ENCODE results near the gene UBASH3B.
"Not testable (repeated sequence)": the region's sequence is repeated elsewhere in the genome, so short reads cannot be mapped to it uniquely, and the experiment has no call there.

The UBASH3B gene

DNA sequence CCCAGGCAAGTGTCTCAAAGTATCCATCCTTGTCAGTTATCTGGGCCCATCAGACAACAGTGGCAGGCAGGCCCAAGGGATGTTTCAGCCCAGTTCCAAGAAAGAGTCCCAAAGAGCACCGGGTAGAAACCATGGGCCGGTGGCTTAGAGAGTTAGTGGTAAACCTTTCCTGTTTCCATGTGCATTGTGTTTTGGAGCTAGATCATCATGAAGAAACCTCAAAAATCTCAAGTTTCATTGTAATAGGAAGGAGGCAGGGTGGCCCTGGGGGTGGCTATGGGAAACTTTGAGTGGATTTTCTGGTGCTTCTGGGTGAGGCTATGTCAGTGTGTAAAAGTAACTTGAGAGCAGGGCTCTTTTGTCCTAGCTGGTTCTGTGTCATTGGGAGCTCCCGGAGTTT is 68.1 kb downstream of the UBASH3B start:
- ATAC-seq (peak; percentile 66), DNase-seq (peak in 1 of 2 donors; percentile 32)
- Mint-ChIP-seq H3K4me1 (peaks cover 99% of the 10 kb centered on the region), H3K9me3 (no peaks in the 10 kb centered on the region), H3K27ac (peak overlapping the region in 1 of 2 donors; percentile 71), H3K27me3 (no peaks in the 10 kb centered on the region), H3K4me3 (peak overlapping the region; percentile 58 to 71)

DNA sequence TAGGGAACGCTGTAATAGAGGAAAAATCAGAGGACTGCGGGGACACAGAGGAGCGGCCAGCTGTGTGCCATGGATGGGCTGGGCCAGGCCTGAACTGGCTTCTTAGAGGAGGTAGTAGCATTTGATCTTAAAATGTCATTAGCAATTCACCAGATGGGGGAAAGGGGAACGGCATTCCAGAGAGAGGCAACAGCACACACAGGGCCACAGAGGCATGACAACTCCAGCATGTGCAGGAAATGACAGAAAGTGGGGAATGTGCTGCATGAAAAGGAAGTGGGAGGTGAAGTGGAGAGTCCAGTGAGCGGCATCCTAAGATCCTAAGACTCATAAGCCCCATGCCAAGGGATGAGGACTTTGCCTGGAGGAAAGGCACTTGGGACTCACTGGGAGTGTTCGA is 69.0 kb downstream of the UBASH3B start:
- ATAC-seq, result no peak
- Mint-ChIP-seq H3K9me3 (no peaks in the 10 kb centered on the region), H3K27me3 (no peaks in the 10 kb centered on the region), H3K4me1 (peaks cover 99% of the 10 kb centered on the region), H3K27ac (no peak overlapping the region), H3K4me3 (peak overlapping the region; percentile 45 to 71)
- DNase-seq, result no peak

DNA sequence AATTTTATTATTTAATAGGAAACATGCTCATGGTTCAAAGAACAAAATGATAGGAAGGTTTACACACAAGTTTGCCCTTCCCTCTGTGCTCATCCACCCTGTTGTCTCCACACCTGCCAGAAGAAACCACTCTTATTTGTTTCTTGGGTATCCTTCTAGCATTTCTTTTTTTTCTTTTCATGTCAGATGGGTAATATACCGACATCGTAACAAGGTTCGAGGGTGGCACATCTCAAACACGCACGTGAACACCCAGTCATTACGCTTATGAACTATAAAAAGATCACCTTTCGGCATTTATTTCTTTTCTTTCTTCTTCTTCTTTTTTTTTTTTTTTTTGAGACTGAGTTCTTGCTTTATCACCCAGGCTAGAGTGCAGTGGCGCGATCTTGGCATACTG is 70.5 kb downstream of the UBASH3B start:
- DNase-seq (no peak), ATAC-seq (no peak)
- Mint-ChIP-seq H3K4me1 (peaks cover 87% of the 10 kb centered on the region), H3K4me3 (peak overlapping the region in 1 of 2 donors; percentile 83), H3K27me3 (no peaks in the 10 kb centered on the region), H3K27ac (peak overlapping the region in 1 of 2 donors; percentile 90), H3K9me3 (no peaks in the 10 kb centered on the region)

DNA sequence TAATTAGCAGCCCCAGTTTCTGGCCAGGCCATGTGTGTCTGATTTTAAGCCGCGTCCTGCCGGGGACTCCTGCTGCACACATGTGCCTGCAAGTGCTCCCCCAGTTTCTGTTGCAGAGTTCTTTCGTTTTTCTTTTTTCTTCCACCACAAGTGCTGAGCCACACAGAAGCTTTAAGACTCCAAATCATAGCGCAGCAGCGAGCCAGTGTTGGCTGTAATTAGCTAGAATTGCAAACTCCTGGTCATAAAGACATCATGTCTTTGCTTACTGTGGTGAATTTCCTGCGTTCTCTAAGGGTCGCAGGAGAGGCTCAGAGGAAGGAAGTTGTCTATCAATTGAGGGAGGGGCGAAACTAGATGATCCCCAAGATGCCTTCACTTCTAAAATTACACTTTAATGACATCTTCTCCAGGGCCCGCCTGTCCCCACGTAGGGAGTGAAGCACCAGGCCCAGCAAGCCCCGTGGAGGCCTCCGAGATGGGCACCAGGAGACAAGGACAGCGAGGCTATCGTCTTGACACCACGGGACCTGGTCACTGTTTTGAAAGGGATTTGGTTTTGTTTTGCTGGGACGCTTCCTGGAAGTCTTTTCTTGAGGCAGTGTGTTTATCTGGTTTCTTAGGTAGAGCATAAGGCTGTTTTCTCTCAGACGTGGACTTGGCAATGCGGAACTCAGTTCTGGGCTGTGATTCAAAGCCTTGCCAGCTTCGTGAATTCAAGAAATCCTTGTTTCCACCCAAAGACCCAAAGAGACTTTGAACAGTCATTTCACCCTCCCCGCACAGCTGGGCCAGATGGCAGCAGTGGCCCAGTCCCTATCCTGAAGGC is 71.8 kb downstream of the UBASH3B start:
- Mint-ChIP-seq H3K9me3 (no peaks in the 10 kb centered on the region), H3K4me3 (peak overlapping the region; percentile 82 to 83), H3K27ac (peak overlapping the region; percentile 88 to 91), H3K27me3 (no peaks in the 10 kb centered on the region), H3K4me1 (peaks cover 85% of the 10 kb centered on the region)
- peak; percentile 40 to 42 for DNase-seq
- ATAC-seq, result peak; percentile 75

DNA sequence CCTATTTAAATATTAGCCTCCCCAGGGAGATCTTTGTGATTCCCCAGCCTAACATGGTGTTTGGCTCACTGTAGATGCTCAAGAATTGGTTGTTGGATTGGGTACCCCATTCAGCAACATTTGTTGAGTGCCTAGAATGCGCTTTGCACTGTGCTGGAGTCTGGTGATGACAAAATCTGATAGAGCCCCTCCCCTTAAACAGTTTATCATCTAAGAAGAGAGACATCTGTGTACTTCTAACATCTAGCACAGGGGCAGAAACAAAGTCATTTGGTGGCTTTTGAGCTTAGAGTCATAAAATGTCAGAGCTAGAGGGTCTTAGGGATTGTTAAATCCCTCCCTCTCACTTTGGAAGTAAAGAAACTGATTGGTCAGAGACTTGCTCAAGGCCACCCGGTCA is 73.0 kb downstream of the UBASH3B start:
- Mint-ChIP-seq H3K4me3 (no peak overlapping the region), H3K9me3 (no peaks in the 10 kb centered on the region), H3K4me1 (peaks cover 84% of the 10 kb centered on the region), H3K27ac (no peak overlapping the region), H3K27me3 (no peaks in the 10 kb centered on the region)
- ATAC-seq (no peak), DNase-seq (no peak)

DNA sequence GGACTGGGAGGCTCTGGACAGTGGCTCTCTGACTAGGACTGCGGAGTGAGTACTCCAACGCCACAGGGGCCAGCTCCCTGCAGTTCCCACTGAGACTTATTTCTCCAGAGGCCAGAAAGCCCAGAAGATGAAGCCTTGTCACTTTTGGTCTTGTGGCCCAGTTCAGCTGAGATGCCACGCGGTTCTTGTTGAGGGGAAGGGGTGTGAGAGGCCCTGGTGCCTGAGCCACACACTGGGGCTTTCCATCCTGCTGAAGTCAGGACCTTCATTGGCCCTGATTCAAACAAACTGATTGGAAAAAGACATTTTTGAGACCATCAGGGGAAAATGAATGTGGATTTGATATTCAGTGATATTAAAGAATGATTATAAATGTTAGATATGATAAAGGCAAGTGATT is 73.6 kb downstream of the UBASH3B start:
- no peak for ATAC-seq
- Mint-ChIP-seq H3K27ac (no peak overlapping the region), H3K9me3 (no peaks in the 10 kb centered on the region), H3K4me1 (peaks cover 83% of the 10 kb centered on the region), H3K4me3 (peak overlapping the region in 1 of 2 donors; percentile 19), H3K27me3 (no peaks in the 10 kb centered on the region)
- no peak for DNase-seq

DNA sequence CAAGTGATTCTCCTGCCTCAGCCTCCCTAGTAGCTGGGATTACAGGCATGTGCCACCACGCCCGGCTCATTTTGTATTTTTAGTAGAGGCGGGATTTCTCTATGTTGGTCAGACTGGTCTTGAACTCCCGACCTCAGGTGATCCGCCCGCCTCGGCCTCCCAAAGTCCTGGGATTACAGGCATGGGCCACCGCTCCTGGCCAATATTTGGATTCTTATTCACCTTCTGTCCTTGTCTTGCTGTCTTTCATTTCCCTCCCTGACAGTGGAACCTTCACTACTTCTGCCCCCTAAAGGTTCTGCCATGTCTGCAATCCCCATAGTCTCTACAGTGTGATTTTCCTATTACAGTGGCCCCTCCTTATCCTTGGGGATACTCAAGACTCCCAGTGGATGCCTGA is 75.2 kb downstream of the UBASH3B start:
- not testable (repeated sequence) for ATAC-seq, H3K27ac Mint-ChIP-seq, H3K27me3 Mint-ChIP-seq, H3K4me3 Mint-ChIP-seq, H3K9me3 Mint-ChIP-seq, DNase-seq
- H3K4me1 Mint-ChIP-seq, result peaks cover 77% of the 10 kb centered on the region

DNA sequence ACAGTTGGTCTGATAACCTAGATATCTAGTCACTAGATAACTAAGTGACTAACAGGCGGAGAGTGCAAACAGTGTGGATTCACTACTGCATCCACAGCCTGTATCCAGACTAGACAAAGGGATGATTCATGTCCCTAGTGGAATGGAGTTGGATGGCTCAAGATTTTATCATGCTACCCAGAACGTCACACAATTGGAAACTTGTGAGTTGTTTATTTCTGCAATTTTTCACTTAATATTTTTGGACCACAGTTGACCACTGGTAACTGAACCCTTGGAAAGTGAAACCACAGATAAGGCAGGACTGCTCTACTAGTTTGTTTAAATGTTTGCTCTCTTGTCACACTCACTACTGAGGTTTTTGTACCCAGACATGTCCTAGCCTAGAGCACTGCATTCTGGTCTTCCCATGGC is 76.0 kb downstream of the UBASH3B start:
- Mint-ChIP-seq H3K4me1 (peaks cover 69% of the 10 kb centered on the region), H3K9me3 (no peaks in the 10 kb centered on the region), H3K4me3 (no peak overlapping the region), H3K27ac (no peak overlapping the region), H3K27me3 (no peaks in the 10 kb centered on the region)
- no peak for ATAC-seq
- DNase-seq, result no peak

DNA sequence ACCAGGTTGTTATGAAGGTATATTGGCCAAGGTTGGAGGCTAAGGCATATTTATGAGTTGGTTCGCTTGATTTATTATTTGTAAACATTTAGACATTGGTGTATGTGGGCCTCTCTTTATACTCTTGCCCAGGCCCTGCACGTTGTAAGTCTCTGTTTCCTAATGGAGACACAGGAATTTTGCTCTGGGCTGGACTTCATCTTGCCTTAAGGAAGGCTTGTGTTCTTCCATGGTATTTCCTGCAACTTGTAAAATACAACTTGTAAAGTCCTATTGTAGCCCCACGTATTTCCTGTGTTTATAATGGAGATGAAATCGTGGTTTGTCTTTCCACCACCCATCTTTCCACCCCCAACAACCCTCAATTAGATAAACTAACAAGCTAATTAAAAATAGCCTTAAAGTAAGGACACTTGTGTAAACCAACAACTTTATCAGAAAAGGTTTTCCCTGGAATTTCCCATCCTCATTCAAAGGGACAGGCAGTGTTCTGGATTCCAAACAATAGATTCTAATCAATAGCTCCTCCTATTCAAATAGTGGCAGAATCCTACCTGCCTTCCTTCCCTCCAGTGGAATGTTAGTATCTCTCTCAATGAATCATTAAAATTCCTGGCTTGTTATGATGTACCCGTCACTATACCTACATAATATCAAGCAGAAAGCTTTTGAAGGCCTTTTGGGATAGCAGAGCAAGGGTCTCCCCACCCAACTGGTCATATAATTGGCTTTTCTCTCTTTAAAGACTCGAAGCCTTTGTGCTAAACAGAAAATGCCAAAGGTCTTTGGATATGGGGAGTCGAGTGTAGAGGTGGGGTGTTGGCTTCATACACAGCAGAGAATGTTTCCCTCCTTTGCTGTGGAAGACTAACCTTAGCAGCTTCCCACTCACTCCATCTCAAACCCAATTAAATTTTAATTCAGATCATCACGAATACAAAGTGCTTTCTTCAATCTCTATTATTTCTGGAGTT is 77.1 kb downstream of the UBASH3B start:
- ATAC-seq, result no peak
- Mint-ChIP-seq H3K4me3 (no peak overlapping the region), H3K4me1 (peaks cover 58% of the 10 kb centered on the region), H3K27me3 (no peaks in the 10 kb centered on the region), H3K27ac (no peak overlapping the region), H3K9me3 (no peaks in the 10 kb centered on the region)
- no peak for DNase-seq

DNA sequence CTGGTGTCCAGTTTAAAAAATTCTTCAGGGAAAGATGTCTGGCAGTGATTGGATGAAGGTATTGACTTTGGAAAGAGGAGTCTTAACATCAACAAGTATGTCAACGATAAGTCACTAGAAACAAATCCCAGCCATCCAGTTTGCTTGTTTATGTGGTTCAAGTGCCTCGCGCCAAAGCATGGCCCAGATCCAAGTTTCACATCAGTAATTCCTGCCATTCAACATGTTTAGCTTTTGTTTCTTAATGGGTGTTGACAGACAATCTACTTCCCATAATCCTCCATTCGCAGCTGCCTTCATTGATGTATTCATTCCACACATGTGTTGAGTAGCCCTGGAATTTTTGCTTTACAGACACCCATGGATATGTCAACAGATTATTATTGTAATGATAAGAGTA is 77.8 kb downstream of the UBASH3B start:
- Mint-ChIP-seq H3K4me3 (no peak overlapping the region), H3K27ac (no peak overlapping the region), H3K27me3 (no peaks in the 10 kb centered on the region), H3K4me1 (peaks cover 51% of the 10 kb centered on the region), H3K9me3 (no peaks in the 10 kb centered on the region)
- DNase-seq, result no peak
- ATAC-seq, result no peak

DNA sequence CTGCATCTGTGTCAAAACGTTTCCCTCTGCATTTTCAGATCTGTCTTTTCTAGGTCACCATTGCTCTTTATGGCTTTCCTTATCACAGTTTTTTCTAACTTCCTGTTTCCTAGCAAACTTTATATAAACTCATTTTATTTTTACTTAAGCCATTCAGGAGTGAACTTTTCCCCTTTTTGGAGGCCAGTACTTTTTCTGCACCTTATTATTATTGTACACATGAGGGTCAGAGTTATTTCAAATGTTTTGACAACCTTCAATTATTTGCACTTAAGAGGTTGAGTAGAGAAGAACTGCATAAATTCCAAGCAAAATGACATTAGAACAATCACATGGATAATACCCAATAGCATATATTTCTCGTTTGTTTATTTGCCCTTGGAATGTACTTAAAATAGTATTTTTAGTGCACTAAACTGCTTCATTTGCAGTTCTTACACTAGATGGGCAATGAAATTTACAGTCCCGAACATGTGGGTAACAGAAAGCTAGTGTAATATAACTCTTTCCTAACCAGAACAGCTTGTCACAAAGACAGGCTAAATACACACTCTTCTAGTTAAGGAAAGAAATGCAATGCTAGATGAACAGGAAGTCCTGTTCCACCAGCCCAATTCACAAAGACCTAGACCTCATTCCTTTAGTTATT is 79.5 kb downstream of the UBASH3B start:
- Mint-ChIP-seq H3K4me1 (peaks cover 39% of the 10 kb centered on the region), H3K27ac (peak overlapping the region in 1 of 2 donors; percentile 23), H3K4me3 (no peak overlapping the region), H3K9me3 (no peaks in the 10 kb centered on the region), H3K27me3 (no peaks in the 10 kb centered on the region)
- ATAC-seq, result no peak
- DNase-seq, result no peak

DNA sequence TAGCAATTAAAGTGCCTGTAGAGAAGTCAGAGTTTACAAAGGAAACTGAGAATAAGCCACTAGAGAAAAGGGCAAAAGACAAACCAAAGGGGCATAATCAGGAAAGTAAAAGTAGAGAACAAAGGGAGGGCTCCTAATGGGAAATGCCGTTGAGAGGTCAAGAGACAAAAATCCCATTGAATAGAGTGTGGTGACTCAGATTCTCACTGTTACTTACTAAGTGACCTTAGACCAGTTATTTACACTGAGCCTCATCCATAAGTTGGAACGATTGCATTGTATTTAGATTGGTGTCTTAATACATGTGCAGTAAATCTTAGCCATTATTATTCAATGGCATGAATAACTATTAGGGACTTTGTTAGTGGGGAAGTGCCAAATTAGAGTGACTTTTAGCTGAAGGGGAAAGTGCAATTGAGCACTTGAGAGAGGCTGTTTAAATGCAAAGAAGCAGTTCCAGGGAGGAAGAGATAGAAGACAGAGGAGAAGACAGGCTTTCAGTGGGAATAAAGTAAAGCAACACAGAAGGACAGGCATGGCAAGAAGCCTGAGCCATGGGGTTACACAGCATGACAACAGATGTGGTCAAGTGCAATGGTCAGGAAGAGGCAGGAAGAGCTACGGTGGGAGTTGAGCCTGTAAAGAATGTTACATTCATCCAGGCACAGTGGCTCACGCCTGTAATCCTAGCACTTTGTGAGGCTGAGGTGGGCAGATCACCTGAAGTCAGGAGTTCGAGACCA is 82.6 kb downstream of the UBASH3B start:
- H3K27ac Mint-ChIP-seq, result no peak overlapping the region
- no peak for DNase-seq
- peaks cover 28% of the 10 kb centered on the region for H3K4me1 Mint-ChIP-seq
- no peaks in the 10 kb centered on the region for H3K27me3 Mint-ChIP-seq
- no peak for ATAC-seq
- H3K9me3 Mint-ChIP-seq, result no peaks in the 10 kb centered on the region
- no peak overlapping the region for H3K4me3 Mint-ChIP-seq

DNA sequence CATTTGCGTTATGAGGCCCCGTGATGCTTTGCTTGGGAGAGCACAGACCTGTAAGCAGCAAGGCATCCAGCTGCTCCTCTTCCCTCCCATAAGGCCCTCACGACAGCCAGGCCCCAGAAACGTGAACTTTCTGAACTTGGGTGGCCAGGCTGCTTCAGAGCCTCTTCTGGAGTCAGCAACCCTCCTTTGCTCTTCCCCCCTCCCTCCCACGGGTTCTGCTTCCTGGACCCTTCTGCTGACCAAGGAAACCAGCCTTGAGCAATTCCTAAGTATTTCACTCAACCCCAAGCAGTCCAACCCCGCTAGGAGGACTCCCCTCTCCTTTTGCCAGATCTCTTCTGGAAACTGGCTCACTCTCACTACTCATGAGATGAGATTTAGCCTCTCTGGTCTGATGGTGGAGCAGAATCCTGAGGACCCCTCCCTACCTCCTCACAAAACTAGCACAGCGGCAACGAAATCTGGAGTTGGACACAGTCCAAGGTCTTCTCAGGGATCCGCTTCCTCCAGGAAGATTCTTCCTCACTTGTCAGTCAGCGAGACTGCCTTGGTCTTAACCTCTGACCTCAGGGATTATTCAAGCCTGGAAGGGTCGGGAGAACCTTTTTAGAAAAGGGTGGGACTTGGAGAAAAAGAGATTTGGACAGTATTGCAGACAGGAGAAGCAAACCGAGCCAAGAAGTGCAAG is 86.2 kb downstream of the UBASH3B start:
- no peak for DNase-seq

DNA sequence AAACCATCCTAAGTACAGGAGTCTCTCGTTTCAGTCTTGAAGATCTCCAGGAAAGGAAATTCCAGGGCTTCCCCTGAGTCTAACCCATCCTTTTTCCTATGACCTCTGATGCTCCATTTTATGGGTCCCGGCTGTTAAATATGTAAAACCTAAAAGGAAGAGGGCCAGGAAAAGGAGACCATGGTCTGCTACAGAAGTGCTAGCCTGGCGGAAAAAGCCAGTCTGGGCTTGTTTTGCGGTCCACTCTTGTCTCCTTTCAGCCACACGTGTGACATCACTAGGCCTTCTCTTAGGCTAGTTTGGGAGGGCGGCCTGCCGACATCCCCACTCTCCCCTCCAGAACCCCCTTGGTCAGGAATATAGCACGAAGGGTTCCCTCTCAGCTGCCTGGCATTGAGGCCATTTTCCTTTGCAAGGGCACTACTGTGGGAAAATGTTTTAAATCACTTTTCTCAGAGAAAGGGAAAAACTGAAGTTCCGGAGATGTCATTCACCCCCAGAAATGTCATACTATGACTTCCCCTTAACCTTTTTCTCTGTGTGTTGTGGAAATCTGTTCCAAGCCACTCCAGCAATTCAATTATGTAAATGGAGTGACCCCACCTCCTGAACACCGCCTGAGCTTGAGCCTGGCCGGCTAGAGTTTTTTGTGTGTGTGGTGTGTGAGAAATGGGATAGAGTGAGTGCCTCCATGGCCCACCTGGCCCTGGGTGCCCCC is 86.9 kb downstream of the UBASH3B start:
- DNase-seq, result no peak
- Mint-ChIP-seq H3K27ac (peak overlapping the region in 1 of 2 donors; percentile 22), H3K4me1 (peaks cover 10% of the 10 kb centered on the region), H3K4me3 (no peak overlapping the region), H3K27me3 (peaks cover 5% of the 10 kb centered on the region), H3K9me3 (no peaks in the 10 kb centered on the region)
- ATAC-seq, result no peak

More for the DNA sequence above, 86.2 kb downstream of the UBASH3B start:
- no peak for ATAC-seq
- Mint-ChIP-seq H3K4me1 (peaks cover 10% of the 10 kb centered on the region), H3K27me3 (no peaks in the 10 kb centered on the region), H3K27ac (no peak overlapping the region), H3K4me3 (no peak overlapping the region), H3K9me3 (no peaks in the 10 kb centered on the region)
